ENCODE data around the gene DGKI. TPM values are rescaled to one million over a fixed set of nuclear protein-coding genes. Genes with fewer than 3 reads are reported as not detected.

DGKI gene
- total and polyA plus RNA-seq, 3 donors from 2014 or later = 3.2 to 6.6 (median 4.3) TPM

GRCh38 chr7:137882806-137883205 lies 36.0 kb upstream of the DGKI start:
- no peak for DNase-seq
- Histone ChIP-seq H3K4me3 (no peak overlapping the region), H3K36me3 (ENCODE audit: low read depth, missing control alignments) (no peaks in the 10 kb centered on the region), H3K27me3 (no peaks in the 10 kb centered on the region), H3K27ac (no peak overlapping the region), H3K4me1 (peaks cover 9% of the 10 kb centered on the region), H3K9me3 (no peaks in the 10 kb centered on the region)
- no peak for TF ChIP-seq CTCF (IDR thresholded peaks at IDR 0.05)
- TF ChIP-seq POLR2A (IDR thresholded peaks at IDR 0.05) = no peak
- intact Hi-C loops (cut with DNase I; ENCODE audit: low total_unique reads) = no loop called here

- no peak overlapping the region for H3K4me3 ChIP-seq
- H3K36me3 ChIP-seq (ENCODE audit: low read depth, missing control alignments) = no peaks in the 10 kb centered on the region
- H3K9me3 ChIP-seq = no peaks in the 10 kb centered on the region
- no peak for DNase-seq
- H3K27me3 ChIP-seq = no peaks in the 10 kb centered on the region
- no peak overlapping the region for H3K27ac ChIP-seq
- H3K4me1 ChIP-seq = peaks cover 9% of the 10 kb centered on the region
- intact Hi-C loops (cut with DNase I; ENCODE audit: low total_unique reads) = no loop called here
- TF ChIP-seq CTCF (IDR thresholded peaks at IDR 0.05) = no peak
- no peak for TF ChIP-seq POLR2A (IDR thresholded peaks at IDR 0.05)
- WGBS, 2 donors = 82 to 96% methylated on average over 2 to 5 of the region's 5 CpGs
These were observed 35.5 kb upstream of the DGKI start for GRCh38 chr7:137882261-137882668.

GRCh38 chr7:137881607-137882260 lies 35.0 kb upstream of the DGKI start:
- WGBS, 2 donors = 95 to 96% methylated on average over 8 of the region's 8 CpGs
- Histone ChIP-seq H3K9me3 (no peaks in the 10 kb centered on the region), H3K36me3 (ENCODE audit: low read depth, missing control alignments) (no peaks in the 10 kb centered on the region), H3K4me3 (no peak overlapping the region), H3K27me3 (no peaks in the 10 kb centered on the region), H3K4me1 (peaks cover 9% of the 10 kb centered on the region), H3K27ac (no peak overlapping the region)
- no peak for TF ChIP-seq POLR2A (IDR thresholded peaks at IDR 0.05)
- no peak for TF ChIP-seq CTCF (IDR thresholded peaks at IDR 0.05)
- intact Hi-C loops (cut with DNase I; ENCODE audit: low total_unique reads) = no loop called here
- DNase-seq = no peak

GRCh38 chr7:137880432-137880831 lies 33.7 kb upstream of the DGKI start:
- DNase-seq = no peak
- WGBS, 2 donors = 82 to 86% methylated on average over 5 of the region's 5 CpGs
- Histone ChIP-seq H3K27me3 (no peaks in the 10 kb centered on the region), H3K9me3 (no peaks in the 10 kb centered on the region), H3K4me1 (peaks cover 9% of the 10 kb centered on the region), H3K4me3 (no peak overlapping the region), H3K36me3 (ENCODE audit: low read depth, missing control alignments) (no peaks in the 10 kb centered on the region), H3K27ac (peak overlapping the region in 1 of 2 donors; percentile 7)
- no peak for TF ChIP-seq CTCF (IDR thresholded peaks at IDR 0.05)
- TF ChIP-seq POLR2A (IDR thresholded peaks at IDR 0.05) = no peak
- intact Hi-C loops (cut with DNase I; ENCODE audit: low total_unique reads) = no loop called here
